ENCODE measurements around the gene MYH9.

DNA sequence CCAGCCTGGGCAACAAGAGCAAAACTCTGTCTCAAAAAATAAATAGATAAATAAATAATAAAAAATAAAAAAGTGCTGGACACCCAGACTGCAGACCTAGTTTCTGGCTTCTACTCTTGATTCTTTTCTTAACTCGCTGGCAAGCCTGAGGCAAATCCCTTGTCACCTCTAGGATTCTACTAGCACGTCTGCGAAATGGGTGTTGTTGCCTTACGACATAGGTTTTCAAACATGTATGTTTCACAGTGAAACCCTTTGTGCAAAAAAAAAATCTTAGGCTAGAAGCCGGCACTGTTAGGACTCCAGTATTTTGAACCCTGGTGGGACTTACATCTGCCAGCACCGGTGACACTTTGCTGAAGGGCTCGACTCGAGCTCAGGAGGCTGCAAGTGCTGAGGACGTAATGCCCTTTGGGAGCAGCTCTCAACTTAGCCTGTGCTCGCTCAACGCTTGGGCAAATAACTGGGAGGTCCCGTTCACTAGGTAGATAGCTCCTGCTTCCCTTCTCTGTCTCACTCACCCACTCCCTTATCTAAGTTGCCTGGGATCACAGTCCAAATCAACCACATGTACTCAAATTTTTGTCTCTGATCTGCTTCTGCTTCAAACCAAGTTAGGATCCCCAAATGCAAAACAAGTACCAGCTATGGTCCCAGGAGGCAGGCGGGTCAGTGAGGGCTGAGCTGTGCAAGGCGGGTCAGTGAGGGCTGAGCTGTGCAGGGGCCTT lies 34.7 kb upstream of the MYH9 start:
- TF ChIP-seq, protein P1, sequence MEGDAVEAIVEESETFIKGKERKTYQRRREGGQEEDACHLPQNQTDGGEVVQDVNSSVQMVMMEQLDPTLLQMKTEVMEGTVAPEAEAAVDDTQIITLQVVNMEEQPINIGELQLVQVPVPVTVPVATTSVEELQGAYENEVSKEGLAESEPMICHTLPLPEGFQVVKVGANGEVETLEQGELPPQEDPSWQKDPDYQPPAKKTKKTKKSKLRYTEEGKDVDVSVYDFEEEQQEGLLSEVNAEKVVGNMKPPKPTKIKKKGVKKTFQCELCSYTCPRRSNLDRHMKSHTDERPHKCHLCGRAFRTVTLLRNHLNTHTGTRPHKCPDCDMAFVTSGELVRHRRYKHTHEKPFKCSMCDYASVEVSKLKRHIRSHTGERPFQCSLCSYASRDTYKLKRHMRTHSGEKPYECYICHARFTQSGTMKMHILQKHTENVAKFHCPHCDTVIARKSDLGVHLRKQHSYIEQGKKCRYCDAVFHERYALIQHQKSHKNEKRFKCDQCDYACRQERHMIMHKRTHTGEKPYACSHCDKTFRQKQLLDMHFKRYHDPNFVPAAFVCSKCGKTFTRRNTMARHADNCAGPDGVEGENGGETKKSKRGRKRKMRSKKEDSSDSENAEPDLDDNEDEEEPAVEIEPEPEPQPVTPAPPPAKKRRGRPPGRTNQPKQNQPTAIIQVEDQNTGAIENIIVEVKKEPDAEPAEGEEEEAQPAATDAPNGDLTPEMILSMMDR (IDR thresholded peaks at IDR 0.05; ENCODE audit: low read length) = no peak
- no peak for TF ChIP-seq EZH2 (IDR thresholded peaks at IDR 0.05; ENCODE audit: borderline replicate concordance, low read length)

Data from OCI-LY1 (cell line).